PFSK-1 (cell line): Measurements from ENCODE around the gene DIAPH1.

Experiments used
- FOXP2 ChIP-seq: optimal IDR thresholded peaks from 2 replicates; pipeline ENCODE3; 2011; ENCODE audit warnings: borderline replicate concordance, control low read depth, inconsistent platforms; ENCODE audit not compliant: insufficient read depth; ENCODE audit errors: extremely low read length, extremely low read depth
- POLR2AphosphoS5 ChIP-seq: IDR thresholded peaks from 2 replicates; pipeline ENCODE4 v1.6.1; 2012; ENCODE audit warnings: low read depth, mild to moderate bottlenecking, control low read depth, low read length, moderate library complexity
- SIN3A ChIP-seq: IDR thresholded peaks from 2 replicates; pipeline ENCODE4 v1.6.1; 2012; ENCODE audit warnings: mild to moderate bottlenecking, low read length, moderate library complexity, borderline replicate concordance; ENCODE audit not compliant: insufficient read depth
- TAF1 ChIP-seq: IDR thresholded peaks from 2 replicates; pipeline ENCODE4 v1.6.1; 2012; ENCODE audit warnings: low read length, control low read depth, borderline replicate concordance; ENCODE audit not compliant: insufficient read depth
- TF ChIP-seq, protein P1 (sequence below), 2 experiments: IDR thresholded peaks; 2 replicates each; pipeline versions ENCODE4 v1.6.1 to v1.8.0; 2011 to 2012; ENCODE audit warnings: low read depth in 2 of 2, low read length in 2 of 2, control low read depth in 1 of 2, inconsistent platforms in 1 of 2, mild to moderate bottlenecking in 1 of 2, moderate library complexity in 1 of 2; ENCODE audit not compliant: insufficient read depth in 1 of 2

Gene DIAPH1

DNA sequence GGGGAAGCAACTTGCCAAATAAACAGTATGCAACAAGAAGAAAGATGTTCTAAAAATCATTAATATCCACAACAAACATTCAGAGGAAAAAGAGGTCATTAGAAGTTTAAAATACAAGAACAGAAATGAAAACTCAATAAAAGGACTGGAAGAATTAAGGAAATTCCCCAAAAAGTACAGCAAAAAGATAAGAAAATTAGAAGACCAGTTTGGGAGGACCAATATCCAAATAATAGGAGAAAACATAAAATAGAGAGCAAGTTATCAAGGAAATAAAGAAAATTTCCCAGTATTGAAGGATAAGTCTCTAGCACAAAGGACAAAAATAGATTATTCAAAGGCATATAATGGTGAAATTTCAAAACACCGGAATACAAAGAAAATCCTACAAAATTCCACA, 21.9 kb downstream of the DIAPH1 start:
- TF ChIP-seq, protein P1, sequence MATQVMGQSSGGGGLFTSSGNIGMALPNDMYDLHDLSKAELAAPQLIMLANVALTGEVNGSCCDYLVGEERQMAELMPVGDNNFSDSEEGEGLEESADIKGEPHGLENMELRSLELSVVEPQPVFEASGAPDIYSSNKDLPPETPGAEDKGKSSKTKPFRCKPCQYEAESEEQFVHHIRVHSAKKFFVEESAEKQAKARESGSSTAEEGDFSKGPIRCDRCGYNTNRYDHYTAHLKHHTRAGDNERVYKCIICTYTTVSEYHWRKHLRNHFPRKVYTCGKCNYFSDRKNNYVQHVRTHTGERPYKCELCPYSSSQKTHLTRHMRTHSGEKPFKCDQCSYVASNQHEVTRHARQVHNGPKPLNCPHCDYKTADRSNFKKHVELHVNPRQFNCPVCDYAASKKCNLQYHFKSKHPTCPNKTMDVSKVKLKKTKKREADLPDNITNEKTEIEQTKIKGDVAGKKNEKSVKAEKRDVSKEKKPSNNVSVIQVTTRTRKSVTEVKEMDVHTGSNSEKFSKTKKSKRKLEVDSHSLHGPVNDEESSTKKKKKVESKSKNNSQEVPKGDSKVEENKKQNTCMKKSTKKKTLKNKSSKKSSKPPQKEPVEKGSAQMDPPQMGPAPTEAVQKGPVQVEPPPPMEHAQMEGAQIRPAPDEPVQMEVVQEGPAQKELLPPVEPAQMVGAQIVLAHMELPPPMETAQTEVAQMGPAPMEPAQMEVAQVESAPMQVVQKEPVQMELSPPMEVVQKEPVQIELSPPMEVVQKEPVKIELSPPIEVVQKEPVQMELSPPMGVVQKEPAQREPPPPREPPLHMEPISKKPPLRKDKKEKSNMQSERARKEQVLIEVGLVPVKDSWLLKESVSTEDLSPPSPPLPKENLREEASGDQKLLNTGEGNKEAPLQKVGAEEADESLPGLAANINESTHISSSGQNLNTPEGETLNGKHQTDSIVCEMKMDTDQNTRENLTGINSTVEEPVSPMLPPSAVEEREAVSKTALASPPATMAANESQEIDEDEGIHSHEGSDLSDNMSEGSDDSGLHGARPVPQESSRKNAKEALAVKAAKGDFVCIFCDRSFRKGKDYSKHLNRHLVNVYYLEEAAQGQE (IDR thresholded peaks at IDR 0.05; ENCODE audit: insufficient read depth in 1 of 2, low read depth in 2 of 2, low read length in 2 of 2) = no peak
- no peak for TF ChIP-seq SIN3A
- no peak for TF ChIP-seq TAF1
- TF ChIP-seq FOXP2 = no peak
- no peak for TF ChIP-seq POLR2AphosphoS5

DNA sequence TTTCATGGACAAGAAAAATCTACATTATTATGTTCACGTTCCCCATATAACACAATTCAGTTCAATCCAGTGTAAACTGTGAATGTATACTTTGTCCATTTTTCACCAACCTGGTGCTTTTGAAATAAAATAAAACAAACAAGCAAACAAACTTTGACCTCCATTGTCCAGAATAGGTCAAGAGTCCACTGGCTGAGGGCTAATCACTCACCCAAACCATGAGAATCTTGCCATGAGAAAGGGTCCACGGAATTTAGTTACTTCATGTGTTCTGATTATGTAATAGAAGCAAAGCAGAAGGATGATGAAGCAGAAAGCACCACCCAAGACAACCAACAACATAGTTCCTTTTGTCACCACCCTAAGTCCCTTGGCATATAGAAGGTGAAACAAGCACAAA, 28.7 kb downstream of the DIAPH1 start:
- no peak for TF ChIP-seq FOXP2
- TF ChIP-seq, protein P1 (IDR thresholded peaks at IDR 0.05; ENCODE audit: insufficient read depth in 1 of 2, low read depth in 2 of 2, low read length in 2 of 2) = no peak

DNA sequence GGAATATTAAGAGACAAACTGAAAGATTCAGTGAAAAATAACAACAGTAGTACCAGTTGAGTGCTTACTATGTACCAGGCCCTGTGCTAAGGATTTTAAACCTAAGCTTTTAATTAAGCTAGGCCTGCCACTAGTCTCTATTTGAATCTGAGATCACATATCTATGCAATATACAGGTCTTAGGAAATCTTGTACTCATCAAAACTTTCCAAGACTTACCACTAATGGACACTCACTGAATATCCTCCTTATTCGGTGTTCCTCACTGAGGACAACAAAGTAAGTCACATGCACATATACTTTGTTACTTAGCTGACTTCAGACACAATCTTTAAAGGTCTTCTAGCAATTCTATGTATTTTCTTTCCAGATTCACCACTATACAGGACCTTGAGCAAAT, 32.6 kb downstream of the DIAPH1 start:
- TF ChIP-seq, protein P1 (IDR thresholded peaks at IDR 0.05; ENCODE audit: insufficient read depth in 1 of 2, low read depth in 2 of 2, low read length in 2 of 2) = no peak
- TF ChIP-seq SIN3A (no peak), FOXP2 (no peak), POLR2AphosphoS5 (no peak), TAF1 (no peak)

DNA sequence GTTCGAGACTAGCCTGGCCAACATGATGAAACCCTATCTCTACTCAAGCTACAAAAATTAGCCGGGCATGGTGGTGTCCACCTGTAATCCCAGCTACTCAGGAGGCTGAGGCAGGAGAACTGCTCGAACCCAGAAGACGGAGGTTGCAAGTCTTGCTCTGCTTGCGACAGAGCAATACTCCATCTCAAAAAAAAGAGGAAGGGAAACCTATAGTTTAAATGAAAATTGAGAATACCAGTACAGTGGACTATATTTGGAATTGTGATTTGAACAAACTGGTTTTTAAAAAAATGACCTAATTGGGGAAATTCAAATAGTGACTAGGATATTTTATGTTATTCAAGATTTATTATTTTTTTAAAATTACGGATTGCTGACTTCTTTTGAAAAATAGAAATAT, 33.2 kb downstream of the DIAPH1 start:
- TF ChIP-seq SIN3A (no peak), POLR2AphosphoS5 (no peak), TAF1 (no peak), FOXP2 (no peak)
- TF ChIP-seq, protein P1 (IDR thresholded peaks at IDR 0.05; ENCODE audit: insufficient read depth in 1 of 2, low read depth in 2 of 2, low read length in 2 of 2) = no peak

DNA sequence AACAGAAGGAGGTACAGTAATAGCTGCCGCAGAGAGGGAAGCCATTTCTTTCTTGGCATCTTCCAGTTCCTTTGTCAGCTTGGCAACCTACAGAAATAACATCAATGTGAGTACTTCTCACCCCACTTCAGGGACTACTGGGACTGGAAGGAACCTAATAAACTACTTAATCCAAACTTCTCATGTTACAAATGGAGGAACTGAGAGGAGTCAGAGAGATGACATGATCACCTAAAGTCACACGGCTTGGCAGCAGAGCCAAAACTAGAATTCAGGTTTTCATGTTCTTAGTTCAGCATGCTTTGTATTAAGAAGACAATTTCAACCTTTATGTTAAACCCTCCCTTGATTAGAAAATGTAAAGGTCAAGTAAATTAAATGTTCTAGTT, 44.7 kb downstream of the DIAPH1 start:
- TF ChIP-seq FOXP2 (no peak), POLR2AphosphoS5 (no peak), TAF1 (no peak), SIN3A (no peak)
- TF ChIP-seq, protein P1 (IDR thresholded peaks at IDR 0.05; ENCODE audit: insufficient read depth in 1 of 2, low read depth in 2 of 2, low read length in 2 of 2) = no peak
